M059J (cell line): ENCODE data around the gene NXPE3. TPM values are rescaled to one million over a fixed set of nuclear protein-coding genes. Genes with fewer than 3 reads are reported as not detected.

ENCODE experiments used
- DNase-seq: peaks from one replicate; pipeline ENCODE4 v3.0.0-alpha.2; 2012; ENCODE audit warnings: low read depth
- total RNA-seq: library from RNA; depleted of rRNA; stranded (reverse); fragments of >200 nt; shearing (Covaris generic); gene quantifications from 2 replicates; pipeline ENCODE4 v1.2.3, GENCODE V29; 2014

The NXPE3 gene
- total RNA-seq, 1 experiment from 2014 or later, result 19.2 TPM

DNA sequence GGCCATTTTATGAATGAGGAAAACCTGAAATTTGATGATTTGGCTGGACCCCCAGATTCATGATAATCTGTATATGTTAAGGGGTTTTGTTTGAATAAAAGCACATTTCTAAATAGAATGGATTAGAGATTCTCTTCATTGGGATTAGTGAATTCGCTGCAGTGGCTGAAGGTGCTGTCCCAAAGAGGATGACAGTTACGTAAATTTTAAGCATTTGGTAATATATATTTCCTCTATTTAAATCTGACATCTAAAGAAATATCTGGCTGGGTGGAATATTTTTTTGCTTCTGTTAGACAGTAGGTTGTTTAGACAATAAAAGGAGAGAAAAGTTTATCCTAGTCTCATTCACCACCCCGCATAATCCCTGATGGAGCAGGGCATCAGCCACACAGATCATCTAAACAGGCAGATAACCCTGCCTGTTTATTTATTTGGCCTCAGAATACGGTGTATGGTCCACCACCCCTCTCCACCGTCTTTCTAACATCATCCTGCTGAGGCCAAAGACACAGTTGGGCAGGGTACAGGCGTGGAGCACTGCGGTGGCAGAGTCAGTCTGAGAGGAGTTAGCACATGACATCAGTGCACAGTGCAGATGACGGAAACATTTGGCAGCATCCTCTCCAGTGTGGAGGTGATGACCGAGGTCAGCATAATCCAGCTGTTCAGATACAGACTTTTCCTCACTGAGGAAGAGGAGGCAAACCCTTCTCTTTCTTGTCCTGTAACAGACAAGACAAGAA is 49.9 kb downstream of the NXPE3 start:
- peak; percentile 60 for DNase-seq

DNA sequence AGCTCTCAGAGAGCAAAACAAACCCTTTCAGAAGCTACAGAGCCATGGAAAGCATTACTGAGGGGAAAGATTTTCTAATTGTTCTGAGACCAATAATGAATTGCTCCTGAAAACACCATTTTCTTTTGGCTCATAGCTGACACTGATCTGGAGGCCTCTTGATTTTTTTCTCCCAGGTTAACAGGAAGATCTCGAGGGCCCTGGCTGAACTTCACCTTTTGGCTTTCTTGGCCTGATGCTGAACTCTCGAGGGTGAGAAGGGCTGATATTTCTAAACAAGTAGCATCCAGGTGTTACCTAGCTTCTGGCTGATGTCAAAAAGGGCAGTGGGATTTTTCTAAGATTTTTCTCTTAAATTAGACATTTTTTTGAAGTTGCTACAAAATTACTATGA is 50.4 kb downstream of the NXPE3 start:
- DNase-seq, result no peak

DNA sequence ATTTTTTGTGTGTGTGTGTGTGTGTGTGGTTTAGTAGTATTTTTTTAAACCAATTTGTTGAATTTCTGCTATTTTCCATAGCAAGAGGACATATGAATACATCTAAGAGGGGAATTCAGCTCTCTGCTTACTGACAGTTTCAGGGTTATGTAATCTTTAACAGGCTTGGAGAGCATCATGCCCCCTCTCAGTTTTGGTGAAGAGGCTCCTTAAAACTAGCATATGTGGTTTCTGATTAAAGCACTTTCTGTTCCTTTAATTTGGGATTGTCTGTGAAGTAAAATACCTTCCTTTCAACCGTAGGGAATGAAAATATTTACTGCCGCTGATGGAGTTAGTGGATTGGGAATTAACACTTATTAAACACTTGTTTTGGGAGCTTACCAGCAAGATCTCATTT is 50.9 kb downstream of the NXPE3 start:
- no peak for DNase-seq

DNA sequence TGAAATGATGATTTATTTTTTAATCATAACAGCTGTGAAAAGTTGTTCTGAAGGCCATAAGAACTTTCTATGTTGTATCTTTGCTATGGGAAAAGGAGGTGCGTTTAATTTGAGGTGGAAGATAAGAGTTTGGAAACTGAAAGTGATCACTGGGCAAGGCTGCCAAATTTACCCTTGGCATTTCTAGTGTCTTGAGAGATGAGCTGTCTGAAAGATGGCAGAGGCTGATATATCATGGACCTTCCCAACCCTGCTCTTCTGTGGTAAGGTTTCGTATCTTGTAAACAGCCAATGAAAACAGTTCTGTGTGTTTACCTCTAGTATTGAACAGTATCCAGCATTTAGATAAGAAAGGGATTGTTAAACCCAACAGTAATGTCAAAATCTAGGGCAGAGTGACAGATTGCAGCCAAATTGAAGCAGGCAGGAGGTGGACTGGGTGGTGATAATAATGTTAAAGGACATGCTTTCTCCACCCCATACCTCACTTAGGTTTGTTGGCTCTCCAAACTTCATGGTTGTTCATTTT is 54.5 kb downstream of the NXPE3 start:
- DNase-seq, result no peak

DNA sequence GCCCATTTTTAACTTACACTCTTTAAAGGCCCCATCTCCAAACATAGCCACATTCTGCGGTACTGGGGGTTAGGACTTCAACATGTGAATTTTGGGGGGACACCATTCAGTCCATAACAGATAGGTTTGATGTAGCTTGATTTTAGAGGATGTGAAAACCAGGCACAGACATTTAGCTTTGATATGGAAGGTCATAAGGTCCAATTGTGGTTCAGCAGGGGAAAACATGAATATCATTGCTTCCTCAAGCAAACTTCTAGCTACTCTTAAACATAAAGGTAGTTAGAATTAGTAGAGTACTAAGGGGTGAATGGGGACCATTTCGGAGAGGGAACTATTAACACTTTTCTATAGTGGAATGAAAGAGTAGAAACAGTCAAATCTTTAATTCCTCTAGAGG is 56.7 kb downstream of the NXPE3 start:
- no peak for DNase-seq

- DNase-seq, result no peak
These were observed 57.1 kb downstream of the NXPE3 start for GRCh38 chr3:101836160-101836559.

DNA sequence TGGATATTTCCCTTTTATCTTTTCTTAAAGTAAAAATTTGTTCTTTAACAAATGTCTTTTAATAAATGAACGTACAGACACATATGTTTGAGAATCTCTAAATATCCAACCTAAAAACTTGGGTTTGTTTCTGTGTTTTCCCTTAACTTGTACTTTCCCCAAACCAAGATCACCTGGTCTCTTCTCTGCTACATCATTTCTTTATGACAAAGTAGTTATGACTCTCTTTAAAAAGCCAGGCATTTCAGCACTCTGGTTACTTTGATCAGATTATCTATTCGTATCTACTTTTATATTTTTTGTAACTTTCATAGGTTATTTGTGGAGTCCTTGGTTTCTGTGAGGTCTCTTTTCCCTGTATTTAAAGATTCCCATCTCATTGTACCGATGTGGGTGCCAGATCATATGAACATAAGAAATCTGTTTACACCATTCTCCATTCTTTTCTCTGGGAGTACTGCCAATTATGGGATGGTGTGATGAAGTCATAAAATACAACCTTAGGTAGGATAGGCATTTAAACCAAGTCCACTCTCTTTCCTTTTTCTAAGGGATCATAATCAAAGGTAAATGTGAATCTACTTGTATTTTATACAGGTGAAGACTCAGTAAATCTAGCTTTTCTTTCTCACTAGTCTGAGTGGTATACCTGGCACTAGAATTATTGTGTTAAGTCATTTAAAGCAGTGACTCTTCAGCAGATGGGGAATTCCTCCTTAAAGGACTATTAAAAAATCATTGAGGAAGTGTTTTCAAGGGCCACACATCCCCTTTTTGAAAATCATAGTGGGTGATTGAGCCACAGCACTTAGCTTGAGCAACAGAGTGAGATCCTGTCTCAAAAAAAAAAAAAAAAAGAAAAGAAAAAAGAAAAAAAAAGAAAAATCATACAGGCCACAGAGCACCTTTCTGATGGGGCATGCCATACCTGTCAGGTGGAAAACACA is 57.9 kb downstream of the NXPE3 start:
- DNase-seq, result peak; percentile 89

- no peak for DNase-seq
These were observed 59.7 kb downstream of the NXPE3 start for GRCh38 chr3:101838691-101839090.

DNA sequence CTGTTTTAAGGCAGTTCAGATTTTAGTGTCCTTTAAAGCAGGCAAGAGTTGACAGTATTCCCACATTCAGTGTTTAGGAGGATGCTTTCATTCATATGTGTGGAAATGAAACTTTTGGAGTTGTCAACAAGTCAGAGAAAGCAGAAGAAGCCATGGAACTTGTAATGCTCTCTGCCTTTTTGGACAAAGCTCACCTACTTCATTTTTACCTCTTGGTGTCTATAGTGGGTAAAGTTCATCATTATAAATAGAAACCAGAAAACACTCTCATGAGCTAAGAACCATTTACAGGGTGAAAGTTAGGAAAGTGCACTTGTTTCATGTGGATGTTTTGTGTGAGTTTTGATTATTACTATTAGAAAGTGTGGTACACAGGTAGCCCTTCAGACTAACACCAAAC is 61.1 kb downstream of the NXPE3 start:
- DNase-seq, result no peak

- DNase-seq, result peak; percentile 77
These were observed 63.4 kb downstream of the NXPE3 start for GRCh38 chr3:101842245-101842934.

GRCh38 chr3:101842935-101843330 is 63.9 kb downstream of the NXPE3 start:
- no peak for DNase-seq

GRCh38 chr3:101845425-101845824 is 66.4 kb downstream of the NXPE3 start:
- DNase-seq, result no peak

- no peak for DNase-seq
These were observed 67.7 kb downstream of the NXPE3 start for GRCh38 chr3:101846709-101847108.

DNA sequence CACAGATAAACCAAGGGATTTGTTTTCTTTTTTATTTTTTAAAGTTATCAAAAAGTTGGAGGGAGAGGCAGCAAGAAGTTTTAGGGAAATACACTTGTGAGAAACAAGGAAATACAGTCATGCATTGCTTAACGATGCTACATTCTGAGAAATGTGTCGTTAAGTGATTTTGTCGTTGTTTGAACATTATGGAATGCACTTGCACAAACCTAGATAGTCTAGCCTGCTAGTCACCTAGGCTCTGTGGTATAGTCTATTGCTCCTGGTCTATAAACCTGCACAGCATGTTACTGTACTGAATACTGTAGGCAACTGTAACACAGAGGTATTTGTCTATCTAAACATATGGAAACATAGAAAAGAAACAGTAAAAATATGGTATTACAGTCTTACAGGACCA is 68.3 kb downstream of the NXPE3 start:
- no peak for DNase-seq

DNA sequence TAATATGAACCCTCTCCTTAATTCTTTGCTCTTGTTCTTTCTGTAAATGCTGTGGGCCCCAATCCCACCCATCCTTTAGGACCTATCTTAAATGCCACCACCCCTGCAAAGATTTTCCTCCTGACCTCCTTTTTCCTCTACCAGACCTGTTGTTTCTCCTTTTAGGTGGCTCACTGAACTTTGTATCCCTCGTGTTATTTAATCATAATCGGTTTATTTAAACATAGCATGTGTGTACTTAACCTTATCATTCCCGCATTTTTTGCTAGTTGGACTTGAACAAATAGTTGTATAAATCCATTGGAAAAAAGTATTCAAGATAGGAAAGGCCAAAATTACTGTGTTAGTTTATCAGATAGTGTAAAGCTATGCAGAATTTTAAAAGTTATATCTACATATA is 69.3 kb downstream of the NXPE3 start:
- no peak for DNase-seq

DNA sequence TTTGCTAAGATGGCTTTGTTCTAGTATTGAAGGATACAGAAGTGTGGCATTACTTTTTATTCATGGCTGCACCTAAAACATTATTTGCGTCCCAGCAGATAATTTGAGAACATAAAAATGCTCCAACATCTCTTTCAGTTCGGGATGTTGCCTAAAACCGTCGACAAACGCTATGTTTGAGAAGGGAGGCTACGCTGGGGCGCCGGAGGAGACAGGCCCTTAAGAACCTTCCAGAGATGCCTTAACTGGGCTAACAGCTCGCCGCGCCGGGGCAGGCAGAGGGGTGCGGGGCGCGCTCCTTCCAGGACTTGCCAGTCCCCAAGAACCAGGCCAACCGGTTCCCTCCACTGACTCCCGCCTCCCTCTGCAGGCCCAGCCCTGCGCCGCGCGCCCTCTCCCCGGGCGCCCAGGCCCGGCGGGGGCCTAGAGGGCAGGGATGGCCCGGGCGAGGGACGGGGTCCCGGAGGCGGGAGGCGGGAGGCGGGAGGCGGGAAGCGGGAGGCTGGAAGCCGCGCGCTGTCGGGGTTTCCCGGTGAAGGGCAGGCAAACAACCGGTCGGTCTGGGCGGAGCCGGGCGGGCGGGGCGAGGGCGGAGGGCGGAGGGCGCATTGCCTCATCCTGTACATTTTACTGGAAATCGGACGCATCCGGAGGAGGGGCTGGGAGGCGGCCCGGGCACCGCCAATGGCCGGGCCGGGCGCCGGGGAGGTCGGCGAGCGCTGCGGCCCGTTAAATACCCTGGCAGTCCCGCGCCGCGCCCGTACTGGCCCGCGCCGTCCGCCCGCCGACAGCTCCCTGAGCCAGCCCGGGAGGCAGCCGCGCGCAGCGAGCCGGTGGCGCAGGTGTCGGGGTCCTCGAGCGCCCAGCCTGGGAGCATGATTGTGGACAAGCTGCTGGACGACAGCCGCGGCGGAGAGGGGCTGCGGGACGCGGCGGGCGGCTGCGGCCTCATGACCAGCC is 70.0 kb downstream of the NXPE3 start, which contains the start of gene NFKBIZ:
TSS of gene NFKBIZ (plus strand) at position 761 of the 960 bp plus-strand sequence. CDS start at position 876, 115 bp downstream.
- DNase-seq, result peak; percentile 95

DNA sequence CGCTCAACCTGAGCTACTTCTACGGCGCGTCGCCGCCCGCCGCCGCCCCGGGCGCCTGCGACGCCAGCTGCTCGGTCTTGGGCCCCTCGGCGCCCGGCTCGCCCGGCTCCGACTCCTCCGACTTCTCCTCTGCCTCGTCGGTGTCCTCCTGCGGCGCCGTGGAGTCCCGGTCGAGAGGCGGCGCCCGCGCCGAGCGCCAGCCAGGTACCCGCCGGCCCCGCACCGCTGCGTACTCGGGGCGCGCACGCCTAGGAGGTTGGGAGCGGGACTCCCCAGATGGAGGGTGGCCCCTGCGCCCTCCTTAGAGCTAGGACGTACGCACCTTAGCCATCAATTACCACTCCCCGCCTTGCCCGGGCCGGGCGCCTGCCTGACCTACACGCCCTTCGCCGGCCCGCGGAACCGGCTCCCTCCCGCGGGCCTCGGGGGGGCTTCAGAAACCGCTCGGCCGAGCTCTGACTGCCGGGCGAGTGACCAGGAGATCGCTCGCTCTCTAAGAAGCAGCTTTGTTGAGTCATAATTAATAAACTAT is 70.8 kb downstream of the NXPE3 start:
- DNase-seq, result peak; percentile 40

- DNase-seq, result peak; percentile 76
These were observed 71.4 kb downstream of the NXPE3 start for GRCh38 chr3:101850246-101851051.

DNA sequence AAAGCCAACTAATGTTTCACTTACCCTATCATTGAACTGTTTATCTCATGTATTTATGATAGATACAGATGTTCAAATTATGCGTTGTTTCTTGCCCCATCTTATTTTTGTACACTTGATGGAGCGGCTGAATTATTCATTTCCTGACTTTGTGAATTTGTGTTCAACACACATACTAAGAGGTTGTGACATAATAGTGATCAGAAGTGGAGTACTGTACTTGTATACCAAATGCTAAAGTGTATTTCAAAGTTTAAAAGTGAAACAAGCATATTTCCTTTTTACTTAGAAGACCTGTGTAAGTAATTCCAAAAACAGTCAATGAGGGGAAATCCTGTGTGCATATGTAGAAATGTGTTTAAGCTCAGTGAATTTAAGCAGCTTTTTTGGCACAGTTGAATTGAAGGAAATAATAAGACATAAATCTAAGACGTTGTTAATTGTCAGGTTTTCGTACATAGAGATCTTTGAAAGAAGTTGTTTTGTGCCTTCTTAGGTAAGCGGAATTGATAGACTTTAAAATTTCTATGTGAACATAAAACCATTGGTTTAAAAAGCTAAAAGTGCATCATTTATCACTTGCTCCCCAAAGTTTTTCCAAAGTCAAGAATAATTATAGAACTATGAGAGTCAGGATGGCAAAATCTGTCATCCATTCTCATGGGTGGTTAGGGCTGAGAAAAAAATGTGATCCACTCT is 72.2 kb downstream of the NXPE3 start:
- no peak for DNase-seq
